GM18499 (cell line): Measurements from ENCODE around the gene CHPT1.
"Not testable (repeated sequence)": the region's sequence is repeated elsewhere in the genome, so short reads cannot be mapped to it uniquely, and the experiment has no call there.

ENCODE experiments used
- ATAC-seq: cut with Tn5 transposase; IDR thresholded peaks from one replicate; pipeline ENCODE4 v1.9.1; 2021; ENCODE audit warnings: moderate number of reproducible peaks; ENCODE audit not compliant: insufficient read depth, unreplicated experiment

CHPT1 gene

GRCh38 chr12:101714877-101715444 is 17.5 kb downstream of the CHPT1 start:
- ATAC-seq = no peak

GRCh38 chr12:101719566-101719965 is 22.1 kb downstream of the CHPT1 start:
- no peak for ATAC-seq

- ATAC-seq = no peak
These were observed 22.7 kb downstream of the CHPT1 start for GRCh38 chr12:101720118-101720517.

- no peak for ATAC-seq
These were observed 25.0 kb downstream of the CHPT1 start for GRCh38 chr12:101722392-101722791.

- no peak for ATAC-seq
These were observed 29.7 kb downstream of the CHPT1 start for GRCh38 chr12:101727098-101727497.

GRCh38 chr12:101729842-101730241 is 32.4 kb downstream of the CHPT1 start:
- ATAC-seq = no peak

GRCh38 chr12:101732318-101732717 is 34.9 kb downstream of the CHPT1 start:
- ATAC-seq = no peak

GRCh38 chr12:101733166-101733565 is 35.7 kb downstream of the CHPT1 start:
- no peak for ATAC-seq

GRCh38 chr12:101734482-101734881 is 37.0 kb downstream of the CHPT1 start:
- ATAC-seq = not testable (repeated sequence)

GRCh38 chr12:101737476-101737875 is 40.0 kb downstream of the CHPT1 start:
- ATAC-seq = no peak

- no peak for ATAC-seq
These were observed 41.7 kb downstream of the CHPT1 start, which contains the start of gene SYCP3 for GRCh38 chr12:101738920-101739665. Gene SYCP3, minus strand, starts transcription at chr12:101739462. Its CDS starts 1,527 bp downstream, at chr12:101737935.

- ATAC-seq = no peak
These were observed 43.1 kb downstream of the CHPT1 start for GRCh38 chr12:101740566-101740965.

GRCh38 chr12:101740980-101741379 is 43.5 kb downstream of the CHPT1 start:
- no peak for ATAC-seq

- no peak for ATAC-seq
These were observed 45.8 kb downstream of the CHPT1 start for GRCh38 chr12:101743242-101743641.

- ATAC-seq = peak; percentile 93
These were observed 46.5 kb downstream of the CHPT1 start for GRCh38 chr12:101743724-101744472.

GRCh38 chr12:101745481-101745880 is 48.0 kb downstream of the CHPT1 start:
- no peak for ATAC-seq

GRCh38 chr12:101746196-101746595 is 48.8 kb downstream of the CHPT1 start:
- ATAC-seq = no peak

GRCh38 chr12:101746661-101747060 is 49.2 kb downstream of the CHPT1 start:
- ATAC-seq = no peak

GRCh38 chr12:101747697-101748096 is 50.3 kb downstream of the CHPT1 start:
- ATAC-seq = no peak

- no peak for ATAC-seq
These were observed 51.5 kb downstream of the CHPT1 start for GRCh38 chr12:101748907-101749306.

GRCh38 chr12:101749657-101750056 is 52.2 kb downstream of the CHPT1 start:
- no peak for ATAC-seq
